HL-60/S4 treated with phorbol 12-myristate 13-acetate at 8.2 ng/mL for 4 days and 3 days (cell line): ENCODE data around the gene NIPAL4.
"Not testable (repeated sequence)": the region's sequence is repeated elsewhere in the genome, so short reads cannot be mapped to it uniquely, and the experiment has no call there.

Source experiments
- in situ Hi-C: fragments of 300-500 bp; cut with MboI; formaldehyde crosslinking; loops from 2 replicates; pipeline ENCODE4 v1.15.0; 2022; ENCODE audit warnings: low sequenced_read_pairs

Gene NIPAL4

DNA sequence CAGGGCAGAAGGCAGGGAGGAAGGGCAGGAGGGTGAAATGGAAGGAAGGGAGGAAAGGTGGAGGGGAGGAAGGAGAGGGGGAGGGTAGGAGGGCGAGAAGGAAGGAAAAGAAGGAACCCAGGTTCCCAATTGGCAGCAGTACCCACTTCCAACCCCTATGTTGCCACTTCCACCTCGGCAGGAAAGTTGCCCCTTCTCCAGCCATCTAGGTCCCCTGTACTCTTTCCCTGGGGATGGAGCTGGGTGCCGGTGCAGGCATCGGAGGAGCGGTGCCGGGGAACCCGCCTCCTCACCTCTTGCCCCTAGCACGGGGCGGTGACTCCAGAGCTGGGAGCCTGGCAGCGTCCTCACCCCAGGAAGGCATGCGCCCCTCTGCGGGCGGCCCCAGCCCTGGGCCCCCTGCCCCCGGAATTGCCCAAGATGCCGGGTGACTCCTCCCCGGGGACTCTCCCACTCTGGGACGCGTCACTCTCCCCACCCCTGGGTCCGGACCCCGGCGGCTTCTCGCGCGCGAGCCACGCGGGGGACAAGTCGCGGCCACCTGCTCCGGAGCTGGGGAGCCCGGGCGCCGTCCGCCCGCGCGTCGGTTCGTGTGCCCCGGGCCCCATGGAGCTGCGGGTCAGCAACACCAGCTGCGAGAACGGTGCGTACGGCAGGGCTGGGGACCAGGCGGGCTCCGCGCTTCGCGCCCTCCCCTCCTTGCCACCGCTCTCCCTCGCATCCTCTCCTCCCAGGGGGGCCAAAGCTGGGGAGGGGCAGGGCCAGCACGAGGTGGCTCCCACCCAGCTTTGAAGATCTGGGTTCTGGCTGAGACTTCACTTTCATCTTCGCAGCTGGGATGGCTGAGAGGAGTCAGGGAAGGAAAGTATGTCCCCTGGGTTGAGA lies at the start of gene NIPAL4:
TSS of gene NIPAL4 (plus strand) at position 499 of the 885 bp plus-strand sequence. CDS start at position 607, 108 bp downstream.
- in situ Hi-C loops, result no loop called here

DNA sequence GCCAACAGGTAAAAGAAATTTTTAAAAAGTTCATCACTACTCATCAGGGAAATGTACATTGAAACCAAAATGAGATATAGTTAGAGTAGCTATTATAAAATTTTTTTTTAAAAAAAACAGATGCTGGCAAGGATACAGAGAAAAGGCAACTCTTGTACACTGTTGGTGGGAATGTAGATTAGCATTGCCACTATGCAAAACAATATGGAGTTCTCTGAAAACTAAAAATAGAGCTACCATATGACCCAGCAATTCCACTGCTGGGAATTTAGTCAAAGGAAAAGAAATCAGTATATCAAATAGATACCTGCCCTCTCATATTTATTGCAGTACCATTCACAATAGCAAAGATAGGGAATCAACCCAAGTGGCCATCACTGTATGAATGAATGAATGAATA lies 44.2 kb upstream of the NIPAL4 start:
- in situ Hi-C loops, result no loop called here

DNA sequence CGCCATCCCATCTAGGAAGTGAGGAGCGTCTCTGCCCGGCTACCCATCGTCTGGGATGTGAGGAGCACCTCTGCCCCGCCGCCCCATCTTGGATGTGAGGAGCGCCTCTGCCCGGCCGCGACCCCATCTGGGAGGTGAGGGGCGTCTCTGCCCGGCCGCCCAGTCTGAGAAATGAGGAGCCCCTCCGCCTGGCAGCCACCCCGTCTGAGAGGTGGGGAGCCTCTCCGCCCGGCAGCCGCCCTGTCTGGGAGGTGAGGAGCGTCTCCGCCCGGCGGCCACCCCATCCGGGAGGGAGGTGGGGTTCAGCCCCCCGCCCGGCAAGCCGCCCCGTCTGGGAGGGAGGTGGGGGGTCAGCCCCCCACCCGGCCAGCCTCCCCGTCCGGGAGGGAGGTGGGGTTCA lies 40.5 kb upstream of the NIPAL4 start:
- in situ Hi-C loops, result not testable (repeated sequence)

DNA sequence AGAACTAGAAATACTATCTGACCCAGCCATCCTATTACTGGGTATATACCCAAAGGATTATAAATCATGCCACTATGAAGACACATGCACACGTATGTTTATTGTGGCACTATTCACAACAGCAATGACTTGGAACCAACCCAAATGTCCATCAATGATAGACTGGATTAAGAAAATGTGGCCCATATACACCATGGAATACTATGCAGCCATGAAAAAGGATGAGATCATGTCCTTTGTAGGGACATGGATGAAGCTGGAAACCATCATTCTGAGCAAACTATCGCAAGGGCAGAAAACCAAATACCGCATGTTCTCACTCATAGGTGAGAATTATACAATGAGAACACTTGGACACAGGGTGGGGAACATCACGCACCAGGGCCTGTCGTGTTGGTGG lies 30.1 kb upstream of the NIPAL4 start:
- in situ Hi-C loops, result loop anchor here (25.0 kb wide), 1 partner anchor 282 kb away; no protein-coding TSS in a partner anchor

DNA sequence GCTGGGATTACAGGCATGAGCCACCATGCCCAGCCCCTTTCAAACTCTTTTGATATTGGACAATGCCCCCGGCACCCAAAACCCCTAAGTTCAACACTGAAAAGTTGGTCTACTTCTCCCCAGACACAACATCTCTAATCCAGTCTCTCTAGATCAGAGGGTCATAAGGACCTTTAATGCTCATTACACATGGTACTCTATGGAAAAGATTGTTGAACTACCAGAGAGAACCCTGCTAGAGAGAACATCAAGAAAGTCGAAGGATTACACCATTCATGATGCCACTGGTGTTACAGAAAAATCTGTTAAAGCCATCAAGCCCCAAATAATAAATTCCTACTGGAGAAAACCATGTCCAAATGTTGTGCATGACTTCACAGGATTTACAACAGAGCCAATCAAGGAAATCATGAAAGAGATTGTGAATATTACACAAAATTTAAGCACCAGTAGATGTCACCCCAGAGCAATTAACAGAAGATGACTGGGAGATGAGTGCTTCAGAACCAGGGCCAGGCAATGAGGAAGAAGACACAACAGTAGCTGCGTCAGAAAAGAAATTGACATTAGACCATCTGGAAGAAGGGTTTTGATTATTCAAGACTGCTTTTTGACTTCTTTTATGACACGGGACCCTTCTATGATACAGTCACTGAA lies 28.3 kb upstream of the NIPAL4 start:
- in situ Hi-C loops, result loop anchor here (25.0 kb wide), 1 partner anchor 281 kb away; no protein-coding TSS in a partner anchor

DNA sequence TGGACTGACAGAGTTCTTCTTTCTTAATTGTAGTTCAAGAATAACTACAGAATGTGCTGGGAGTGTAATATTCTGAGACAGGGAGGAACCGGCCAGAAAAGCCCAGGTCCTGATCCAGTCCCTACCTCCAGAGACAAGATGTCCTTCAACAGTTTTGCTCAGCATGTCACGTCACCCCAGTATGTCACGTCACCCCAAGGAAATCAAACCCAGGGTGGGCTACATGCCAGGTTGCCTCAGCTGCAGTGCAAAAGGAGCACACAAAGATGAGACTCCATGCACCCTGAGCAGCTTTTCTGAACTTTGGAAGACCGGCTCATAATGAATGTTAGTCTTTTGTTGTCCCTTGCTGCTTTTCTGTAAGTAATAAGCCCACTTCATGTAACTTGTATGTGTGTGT lies 25.9 kb upstream of the NIPAL4 start:
- in situ Hi-C loops, result loop anchor here (25.0 kb wide), 1 partner anchor 278 kb away; no protein-coding TSS in a partner anchor

DNA sequence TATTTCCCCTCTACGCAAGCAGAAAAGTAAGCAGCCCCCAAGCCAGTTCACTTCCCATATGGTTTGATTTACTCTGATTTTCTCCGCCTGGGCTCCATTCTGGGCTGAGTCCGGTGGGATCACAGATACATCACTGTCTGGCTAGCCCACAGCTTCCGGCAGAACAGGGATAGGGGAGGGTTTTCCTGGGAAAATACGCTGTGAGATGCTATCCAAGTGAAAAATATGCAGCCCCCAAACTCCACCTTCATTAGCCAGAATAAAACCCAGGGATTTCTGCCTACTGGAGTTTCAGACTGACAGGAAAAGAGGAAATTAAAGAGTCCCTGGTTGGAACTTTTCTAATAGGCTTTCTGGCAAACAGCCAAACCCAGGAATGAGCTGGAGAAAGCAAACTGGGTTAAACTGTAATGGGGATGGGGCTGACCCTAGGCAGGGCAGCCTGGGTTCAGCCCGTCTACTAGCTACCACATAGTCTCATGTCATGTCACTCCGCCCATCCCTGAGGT lies 16.9 kb upstream of the NIPAL4 start:
- in situ Hi-C loops, result loop anchor here (25.0 kb wide), 1 partner anchor 269 kb away; no protein-coding TSS in a partner anchor

DNA sequence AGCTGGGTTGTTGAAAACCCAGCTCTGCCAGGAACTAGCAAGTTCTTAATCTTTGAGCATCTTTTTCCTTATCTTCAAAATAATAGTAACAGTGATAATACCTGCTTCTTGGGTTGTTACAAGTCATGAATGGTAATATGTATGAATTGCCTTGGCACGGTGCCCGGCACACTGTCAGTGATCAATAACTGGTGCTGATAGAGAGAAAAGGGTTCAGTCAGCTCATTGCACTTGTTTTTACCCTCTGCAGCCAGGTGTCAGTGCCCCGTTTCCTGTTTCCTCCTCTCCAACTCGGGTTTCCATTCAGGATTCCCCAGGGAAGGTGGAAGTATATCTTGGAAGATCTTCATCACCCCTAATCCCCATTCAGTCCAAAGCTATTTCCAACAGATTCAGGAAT lies 15.8 kb upstream of the NIPAL4 start:
- in situ Hi-C loops, result loop anchor here (25.0 kb wide), 1 partner anchor 268 kb away; no protein-coding TSS in a partner anchor

DNA sequence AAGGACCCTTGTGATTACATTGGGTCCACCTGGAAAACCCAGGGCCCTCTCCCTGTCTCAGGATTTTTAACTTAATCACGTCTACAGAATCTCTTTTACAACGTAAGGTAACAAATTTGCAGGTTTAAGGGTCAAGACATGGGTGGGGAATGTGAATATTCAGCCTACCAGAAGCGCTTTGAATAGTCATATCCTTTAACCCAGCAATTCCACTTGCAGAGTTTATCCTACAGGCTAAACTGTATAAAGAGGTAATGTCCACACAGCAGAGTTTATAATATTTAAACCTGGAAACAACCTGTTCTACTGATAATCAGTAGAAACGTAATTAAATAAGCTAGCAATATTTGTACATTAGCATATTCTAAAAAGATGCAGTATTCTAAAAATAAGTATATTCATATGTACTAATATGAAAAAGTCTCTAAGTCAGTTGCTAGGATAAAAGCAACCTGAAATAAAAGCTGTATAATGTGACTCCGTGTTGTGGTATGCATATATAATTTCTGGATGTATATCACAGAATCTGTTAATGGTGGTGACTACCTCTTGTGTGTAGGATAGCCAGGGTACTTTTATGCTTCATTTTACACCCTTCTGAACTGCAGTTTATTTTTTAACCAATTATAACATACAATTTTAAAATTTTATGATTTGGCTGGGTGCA lies 14.1 kb upstream of the NIPAL4 start:
- in situ Hi-C loops, result loop anchor here (25.0 kb wide), 1 partner anchor 266 kb away; no protein-coding TSS in a partner anchor

DNA sequence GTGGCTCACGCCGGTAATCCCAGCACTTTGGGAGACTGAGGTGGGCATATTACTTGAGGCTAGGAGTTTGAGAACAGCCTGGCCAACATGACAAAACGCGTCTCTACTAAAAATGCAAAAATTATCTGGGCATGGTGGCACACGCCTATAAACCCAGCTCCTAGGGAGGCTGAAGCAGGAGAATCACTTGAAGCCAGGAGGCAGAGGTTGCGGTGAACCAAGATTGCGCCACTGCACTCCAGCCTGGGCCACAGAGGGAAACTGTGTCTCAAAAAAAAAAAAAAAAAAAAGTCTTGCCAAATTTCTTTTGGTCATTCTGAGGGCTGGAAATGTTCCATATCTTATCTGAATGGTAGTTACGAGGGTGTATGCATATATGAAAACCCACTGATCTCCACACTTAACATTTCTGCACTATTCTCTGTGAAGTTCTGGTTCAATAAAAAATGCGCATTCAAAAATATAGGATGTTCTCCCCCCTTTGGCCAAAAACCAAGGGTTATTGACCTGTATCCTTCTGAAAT lies 13.5 kb upstream of the NIPAL4 start:
- in situ Hi-C loops, result loop anchor here (25.0 kb wide), 1 partner anchor 266 kb away; no protein-coding TSS in a partner anchor

DNA sequence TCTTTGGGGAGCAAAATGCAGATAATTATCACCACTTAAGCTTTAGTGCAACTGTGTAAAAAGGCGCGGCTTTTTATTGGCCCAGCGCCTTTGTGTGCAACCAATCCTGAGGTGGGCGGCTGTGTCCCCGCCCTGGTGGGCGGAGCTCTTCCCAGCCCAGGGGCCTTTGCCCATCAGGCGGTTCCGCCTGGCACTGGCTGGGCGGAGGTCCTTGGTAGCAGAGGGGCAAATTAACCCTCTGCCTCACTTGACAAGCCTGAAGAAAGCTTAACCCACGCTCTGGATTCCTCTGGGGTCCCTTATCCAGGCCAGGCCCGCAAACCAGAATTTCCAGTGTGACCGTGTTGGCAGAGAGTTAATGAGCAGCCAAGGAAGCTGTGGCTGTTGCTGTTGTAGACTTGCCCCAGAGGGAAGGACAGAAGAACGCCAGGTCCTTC lies 12.8 kb upstream of the NIPAL4 start:
- in situ Hi-C loops, result loop anchor here (25.0 kb wide), 1 partner anchor 265 kb away; no protein-coding TSS in a partner anchor

DNA sequence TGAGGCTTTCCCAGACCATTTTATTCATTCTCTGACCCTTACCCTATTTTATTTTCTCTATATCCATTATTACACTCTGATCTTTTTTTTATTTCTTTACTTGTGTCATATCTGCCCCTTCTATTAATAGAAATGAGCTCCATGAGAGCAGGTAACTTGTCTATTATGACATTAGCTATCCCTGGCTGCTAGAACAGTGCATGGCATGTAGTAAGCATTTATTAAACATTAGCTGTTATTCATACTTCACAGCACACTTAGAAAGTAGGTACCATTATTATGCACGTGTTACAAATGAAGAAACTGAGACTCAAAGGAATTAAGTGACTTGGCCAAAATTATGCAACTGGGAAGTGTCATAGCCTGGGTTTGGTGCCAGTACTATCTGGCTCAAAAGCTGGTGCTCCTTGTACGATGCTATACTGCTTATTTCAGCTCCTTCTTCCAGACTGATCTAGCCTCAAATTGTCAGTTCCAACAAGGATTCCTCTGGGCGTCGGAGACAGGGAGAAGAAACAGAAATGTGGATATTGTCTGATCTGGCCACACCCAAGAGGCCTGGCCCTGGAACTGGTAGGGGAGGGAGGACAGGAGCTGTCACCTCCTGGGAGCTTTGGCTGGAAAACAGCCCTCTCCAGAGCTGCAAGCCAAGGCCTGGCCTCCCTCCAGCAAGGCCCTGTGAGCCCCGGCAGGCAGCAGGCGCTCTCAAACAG lies 10.8 kb upstream of the NIPAL4 start:
- in situ Hi-C loops, result loop anchor here (25.0 kb wide), 1 partner anchor 263 kb away; no protein-coding TSS in a partner anchor

DNA sequence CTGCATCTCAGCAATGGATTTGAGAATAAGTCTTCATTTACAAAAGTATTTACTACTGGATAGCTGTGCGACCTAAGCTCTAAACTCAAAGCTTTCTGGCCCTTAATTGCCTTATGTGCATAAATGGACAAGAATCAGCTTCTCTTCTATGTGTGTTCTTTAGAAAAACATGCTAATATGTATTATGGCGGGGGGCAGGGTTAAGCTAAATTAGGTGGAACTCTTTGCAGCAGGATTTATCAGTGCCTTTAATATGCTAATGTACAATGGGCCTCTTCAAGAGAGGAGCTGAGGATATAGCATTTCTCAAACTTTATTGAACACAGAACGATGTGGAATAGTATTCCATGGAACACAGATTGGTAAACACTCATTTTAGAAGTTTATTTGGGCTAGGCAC lies 10.0 kb upstream of the NIPAL4 start:
- in situ Hi-C loops, result no loop called here

DNA sequence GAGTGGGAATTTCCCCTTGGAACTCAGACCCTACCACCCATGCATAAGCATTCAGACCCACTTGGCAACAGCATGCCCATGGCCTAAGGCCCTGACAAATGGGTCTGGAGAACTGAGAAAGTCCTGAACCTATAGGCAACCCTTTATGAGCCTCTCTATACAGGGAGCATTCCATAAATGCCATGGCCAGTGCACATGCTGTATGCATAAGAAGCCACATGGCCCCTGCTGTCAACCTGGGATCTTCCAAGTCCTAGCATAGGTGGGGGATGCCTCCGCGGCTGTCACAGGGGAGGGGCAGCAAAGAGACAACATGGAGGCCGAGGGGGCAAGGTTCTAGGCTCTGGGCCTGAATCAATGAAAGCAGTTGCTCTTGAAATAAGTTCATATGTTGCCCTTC lies 8.2 kb upstream of the NIPAL4 start:
- in situ Hi-C loops, result no loop called here

DNA sequence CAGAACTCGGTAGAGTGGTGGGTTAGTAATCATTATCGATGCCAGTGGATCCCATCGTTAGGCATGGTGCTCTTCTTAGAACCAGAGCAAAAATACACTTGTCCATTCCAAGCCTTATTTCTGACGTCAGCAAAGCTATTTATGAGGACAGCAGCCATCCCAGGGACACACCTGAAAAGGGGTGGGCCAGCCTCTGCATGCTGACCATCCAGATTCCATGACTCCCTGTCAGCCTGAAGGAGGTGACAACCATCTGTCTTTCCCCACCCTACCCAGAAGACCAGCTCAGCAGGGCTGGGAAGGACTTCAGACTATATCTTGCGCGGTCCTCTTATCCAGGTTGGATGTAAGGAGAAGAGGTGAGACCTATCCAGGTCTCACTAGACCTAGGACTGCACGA lies 5.7 kb upstream of the NIPAL4 start:
- in situ Hi-C loops, result no loop called here

DNA sequence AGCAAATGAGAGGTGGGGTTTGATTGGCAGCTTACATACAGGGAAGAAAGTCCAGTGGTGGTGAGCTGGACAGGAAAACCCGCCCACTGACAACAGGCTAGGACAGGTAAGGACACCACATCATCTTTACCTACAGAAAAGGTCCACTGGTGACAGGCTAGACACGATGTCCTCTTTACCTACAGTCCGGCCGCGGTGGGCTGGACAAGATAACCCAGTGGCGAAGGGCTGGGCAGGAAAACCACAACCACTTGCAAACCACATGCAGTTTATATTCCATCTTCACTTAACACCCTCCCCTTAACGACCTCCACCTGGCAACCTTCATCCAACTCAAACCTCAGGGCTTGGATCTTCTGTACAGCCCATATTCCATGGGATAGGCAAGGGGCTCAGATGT lies 5.0 kb upstream of the NIPAL4 start:
- in situ Hi-C loops, result no loop called here

DNA sequence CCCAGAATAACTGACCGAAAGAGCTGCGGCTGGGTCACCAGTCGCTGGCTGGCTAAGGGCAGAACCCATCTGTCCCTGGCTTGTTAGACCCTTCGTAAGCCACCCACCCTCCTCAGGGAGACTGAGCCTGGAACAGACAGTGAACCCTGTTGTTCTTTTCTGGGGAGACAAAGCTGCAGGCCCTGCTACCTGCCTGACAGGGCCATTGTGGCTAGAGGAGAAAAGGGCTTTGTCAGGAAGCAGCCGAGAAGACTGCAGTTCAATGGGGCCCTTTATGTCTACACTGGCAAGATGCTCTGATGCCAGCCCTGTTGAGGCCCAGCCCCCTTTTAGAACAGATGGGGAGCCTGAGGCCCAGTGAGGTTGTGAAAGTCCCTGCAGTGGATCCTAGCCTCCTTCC lies 3.7 kb upstream of the NIPAL4 start:
- in situ Hi-C loops, result no loop called here

DNA sequence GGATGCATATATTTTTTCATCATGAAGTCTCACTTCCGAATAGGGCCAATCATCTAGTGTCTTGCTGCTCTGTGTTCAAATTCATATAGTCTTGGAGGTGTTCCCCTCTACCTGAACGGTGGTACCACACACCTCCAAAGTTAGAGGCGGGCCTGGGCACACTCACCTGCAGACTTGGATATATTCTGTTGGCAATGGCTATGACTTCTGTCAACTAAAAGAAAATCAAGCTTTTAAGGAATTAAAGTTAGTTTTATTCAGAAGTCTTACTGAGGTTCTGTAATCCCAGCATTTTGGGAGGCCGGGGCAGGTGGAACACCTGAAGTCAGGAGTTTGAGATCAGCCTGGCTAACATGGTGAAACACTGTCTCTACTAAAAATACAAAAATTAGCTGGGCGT lies 2.6 kb upstream of the NIPAL4 start:
- in situ Hi-C loops, result no loop called here

DNA sequence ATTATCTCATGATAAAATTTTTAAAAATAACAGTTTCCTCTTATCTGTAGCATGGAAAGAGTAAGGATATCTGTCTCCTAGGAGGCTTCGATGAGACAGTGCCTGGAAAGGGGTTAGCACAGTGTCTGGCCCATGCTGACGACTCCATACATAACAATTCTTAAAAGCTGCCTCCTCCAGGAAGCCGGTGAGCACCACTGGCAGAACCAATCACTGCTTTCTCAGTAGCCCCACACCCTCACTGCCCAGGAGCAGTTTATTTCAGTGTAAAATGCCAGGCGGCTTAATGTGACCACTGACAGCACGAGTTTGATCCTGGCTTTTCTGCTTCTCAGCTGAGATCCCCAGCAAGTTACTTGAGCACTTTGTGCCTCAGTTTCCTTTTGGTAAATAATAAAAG lies 1.2 kb upstream of the NIPAL4 start:
- in situ Hi-C loops, result no loop called here
